HepG2 (cell line): Measurements from ENCODE around the gene DNAJA1. TPM values are rescaled to one million over a fixed set of nuclear protein-coding genes. Genes with fewer than 3 reads are reported as not detected.
A peak's percentile ranks its signal among the peaks of the same experiment; 100 is the strongest.

ENCODE experiments used
- CBX5 ChIP-seq: sonication (generic); formaldehyde crosslinking; IDR thresholded peaks from 2 replicates; pipeline ENCODE4 v1.4.0; 2020; ENCODE audit warnings: missing genetic modification reagents, borderline replicate concordance
- ISX ChIP-seq: sonication (generic); formaldehyde crosslinking; conservative IDR thresholded peaks from 2 replicates; pipeline ENCODE4 v1.5.0; 2020; ENCODE audit warnings: missing genetic modification reagents
- PAWR ChIP-seq: sonication (generic); formaldehyde crosslinking; IDR thresholded peaks from 2 replicates; pipeline ENCODE4 v1.4.0; 2020; ENCODE audit warnings: missing genetic modification reagents, mild to moderate bottlenecking, borderline replicate concordance
- SNAI1 ChIP-seq: sonication (generic); formaldehyde crosslinking; IDR thresholded peaks from 2 replicates; pipeline ENCODE4 v1.5.0; 2020; ENCODE audit warnings: mild to moderate bottlenecking, missing genetic modification reagents, borderline replicate concordance
- SNRNP70 ChIP-seq: fragments of 200-400 bp; formaldehyde crosslinking; IDR thresholded peaks from 2 replicates; pipeline ENCODE4 v1.6.1; 2017; ENCODE audit warnings: mild to moderate bottlenecking, low read depth, low read length, moderate library complexity
- SRSF1 ChIP-seq: fragments of 200-400 bp; formaldehyde crosslinking; optimal IDR thresholded peaks from 2 replicates; pipeline ENCODE3; 2017; ENCODE audit warnings: mild to moderate bottlenecking, low read depth, low read length, moderate library complexity
- THYN1 ChIP-seq: sonication (generic); formaldehyde crosslinking; IDR thresholded peaks from 2 replicates; pipeline ENCODE4 v1.8.1; 2023; ENCODE audit warnings: low read depth, mild to moderate bottlenecking, moderate library complexity, missing genetic modification reagents, borderline replicate concordance
- ZFY ChIP-seq: sonication (generic); formaldehyde crosslinking; IDR thresholded peaks from 2 replicates; pipeline ENCODE4 v1.4.0; 2020; ENCODE audit warnings: missing genetic modification reagents
- ZNF232 ChIP-seq: sonication (generic); formaldehyde crosslinking; IDR thresholded peaks from 2 replicates; pipeline ENCODE4 v1.4.0; 2020; ENCODE audit warnings: missing genetic modification reagents, borderline replicate concordance
- ZNF501 ChIP-seq: sonication (generic); formaldehyde crosslinking; IDR thresholded peaks from 2 replicates; pipeline ENCODE4 v1.5.1; 2020; ENCODE audit warnings: mild to moderate bottlenecking, moderate library complexity, missing genetic modification reagents
- ZNF510 ChIP-seq: sonication (generic); formaldehyde crosslinking; IDR thresholded peaks from 2 replicates; pipeline ENCODE4 v1.4.0; 2020; ENCODE audit warnings: low read depth, mild to moderate bottlenecking, missing genetic modification reagents
- ZNF713 ChIP-seq: sonication (generic); formaldehyde crosslinking; IDR thresholded peaks from 2 replicates; pipeline ENCODE4 v1.4.0; 2020; ENCODE audit warnings: mild to moderate bottlenecking, missing genetic modification reagents
- polyA plus RNA-seq, 8 experiments: library from polyadenylated mRNA; depleted of rRNA in 3 of 8; stranded (reverse) in 7 of 8; unstranded in 1 of 8; fragments of >200 nt; fragmentation: Illumina TruSeq in 4 of 8; extraction: Trizol in 4 of 8; gene quantifications; 2 replicates each; pipeline versions ENCODE4 v1.2.1 to v1.2.3, GENCODE V29; 2011 to 2016; ENCODE audit warnings: low read depth in 4 of 8, missing spikeins in 1 of 8, mixed read lengths in 1 of 8; ENCODE audit not compliant: insufficient read depth in 1 of 8
- total RNA-seq, 5 experiments: library from RNA; depleted of rRNA; stranded (reverse); fragments of >200 nt; fragmentation: Illumina TruSeq; extraction: Trizol; gene quantifications; 2 replicates each; pipeline ENCODE4 v1.2.3, GENCODE V29; 2016; ENCODE audit warnings: low read depth in 1 of 5
- TF ChIP-seq, protein P1 (sequence below): sonication (generic); formaldehyde crosslinking; conservative IDR thresholded peaks from 2 replicates; pipeline ENCODE4 v1.4.0; 2020; ENCODE audit warnings: missing genetic modification reagents
- TF ChIP-seq, protein P2 (sequence below), 2 experiments: IDR thresholded peaks; 2 replicates each; pipeline ENCODE4 v1.6.1; 2011 to 2012; ENCODE audit warnings: low read length in 2 of 2, borderline replicate concordance in 1 of 2, low read depth in 1 of 2, mild to moderate bottlenecking in 1 of 2, moderate library complexity in 1 of 2
- TF ChIP-seq, protein P3 (sequence below): sonication (generic); formaldehyde crosslinking; IDR thresholded peaks from 2 replicates; pipeline ENCODE4 v1.8.1; 2022; ENCODE audit warnings: mild to moderate bottlenecking, missing genetic modification reagents
- TF ChIP-seq, protein P4 (sequence below): sonication (generic); formaldehyde crosslinking; IDR thresholded peaks from 2 replicates; pipeline ENCODE4 v1.8.0; 2022; ENCODE audit warnings: low read depth, missing genetic modification reagents
- TF ChIP-seq, protein P5 (sequence below): sonication (generic); formaldehyde crosslinking; IDR thresholded peaks from 2 replicates; pipeline ENCODE4 v1.4.0; 2020; ENCODE audit warnings: mild to moderate bottlenecking, missing genetic modification reagents, borderline replicate concordance

DNAJA1 gene
- total and polyA plus RNA-seq, 2 of the 13 experiments (the other 11 are each of a cell fraction or from before 2014, with no cell fraction given) = 95.9 to 306 TPM

DNA sequence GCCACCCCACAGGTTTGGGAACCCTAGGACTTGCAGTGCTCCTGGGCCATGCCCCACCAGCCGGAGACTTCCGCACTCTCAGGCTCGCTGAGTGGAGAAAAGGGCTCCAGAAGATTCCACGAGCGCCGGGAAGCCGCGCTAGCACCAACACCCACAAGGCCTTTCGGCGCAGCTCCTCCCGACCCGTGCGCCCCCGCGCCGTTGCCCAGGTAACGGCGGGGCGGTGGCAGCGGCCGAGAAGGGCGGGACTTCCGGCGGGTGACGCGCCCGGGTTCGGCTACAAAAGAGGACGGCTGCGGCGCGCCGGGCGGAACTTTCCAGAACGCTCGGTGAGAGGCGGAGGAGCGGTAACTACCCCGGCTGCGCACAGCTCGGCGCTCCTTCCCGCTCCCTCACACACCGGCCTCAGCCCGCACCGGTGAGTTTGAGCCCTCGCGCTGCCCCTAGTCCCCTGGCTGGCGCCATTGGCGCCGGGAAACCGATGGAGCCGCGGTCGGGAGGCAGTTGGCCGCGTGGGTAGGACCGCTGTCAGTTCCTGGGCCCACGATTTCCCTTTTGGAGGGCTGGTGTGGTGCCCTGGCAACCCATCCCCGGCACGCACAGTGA, at the start of gene DNAJA1 (continued):
- TF ChIP-seq, protein P1, sequence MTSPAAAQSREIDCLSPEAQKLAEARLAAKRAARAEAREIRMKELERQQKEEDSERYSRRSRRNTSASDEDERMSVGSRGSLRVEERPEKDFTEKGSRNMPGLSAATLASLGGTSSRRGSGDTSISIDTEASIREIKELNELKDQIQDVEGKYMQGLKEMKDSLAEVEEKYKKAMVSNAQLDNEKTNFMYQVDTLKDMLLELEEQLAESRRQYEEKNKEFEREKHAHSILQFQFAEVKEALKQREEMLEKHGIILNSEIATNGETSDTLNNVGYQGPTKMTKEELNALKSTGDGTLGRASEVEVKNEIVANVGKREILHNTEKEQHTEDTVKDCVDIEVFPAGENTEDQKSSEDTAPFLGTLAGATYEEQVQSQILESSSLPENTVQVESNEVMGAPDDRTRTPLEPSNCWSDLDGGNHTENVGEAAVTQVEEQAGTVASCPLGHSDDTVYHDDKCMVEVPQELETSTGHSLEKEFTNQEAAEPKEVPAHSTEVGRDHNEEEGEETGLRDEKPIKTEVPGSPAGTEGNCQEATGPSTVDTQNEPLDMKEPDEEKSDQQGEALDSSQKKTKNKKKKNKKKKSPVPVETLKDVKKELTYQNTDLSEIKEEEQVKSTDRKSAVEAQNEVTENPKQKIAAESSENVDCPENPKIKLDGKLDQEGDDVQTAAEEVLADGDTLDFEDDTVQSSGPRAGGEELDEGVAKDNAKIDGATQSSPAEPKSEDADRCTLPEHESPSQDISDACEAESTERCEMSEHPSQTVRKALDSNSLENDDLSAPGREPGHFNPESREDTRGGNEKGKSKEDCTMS (CRISPR knock-in tag) = no peak
- TF ChIP-seq ZFY (CRISPR knock-in tag) = peak; percentile 82
- TF ChIP-seq ZNF713 (CRISPR knock-in tag) = peak; percentile 97
- no peak for TF ChIP-seq SNRNP70
- peak; percentile 40; the same call in 1 of the 2 replicates for TF ChIP-seq ZNF510 (CRISPR knock-in tag)
- TF ChIP-seq THYN1 (CRISPR knock-in tag) = no peak
- peak; percentile 62; the same call in 1 of the 2 replicates for TF ChIP-seq CBX5 (CRISPR knock-in tag)
- no peak for TF ChIP-seq ISX (CRISPR knock-in tag)
- peak; percentile 27 for TF ChIP-seq SRSF1
- TF ChIP-seq PAWR = no peak
- TF ChIP-seq, protein P2, sequence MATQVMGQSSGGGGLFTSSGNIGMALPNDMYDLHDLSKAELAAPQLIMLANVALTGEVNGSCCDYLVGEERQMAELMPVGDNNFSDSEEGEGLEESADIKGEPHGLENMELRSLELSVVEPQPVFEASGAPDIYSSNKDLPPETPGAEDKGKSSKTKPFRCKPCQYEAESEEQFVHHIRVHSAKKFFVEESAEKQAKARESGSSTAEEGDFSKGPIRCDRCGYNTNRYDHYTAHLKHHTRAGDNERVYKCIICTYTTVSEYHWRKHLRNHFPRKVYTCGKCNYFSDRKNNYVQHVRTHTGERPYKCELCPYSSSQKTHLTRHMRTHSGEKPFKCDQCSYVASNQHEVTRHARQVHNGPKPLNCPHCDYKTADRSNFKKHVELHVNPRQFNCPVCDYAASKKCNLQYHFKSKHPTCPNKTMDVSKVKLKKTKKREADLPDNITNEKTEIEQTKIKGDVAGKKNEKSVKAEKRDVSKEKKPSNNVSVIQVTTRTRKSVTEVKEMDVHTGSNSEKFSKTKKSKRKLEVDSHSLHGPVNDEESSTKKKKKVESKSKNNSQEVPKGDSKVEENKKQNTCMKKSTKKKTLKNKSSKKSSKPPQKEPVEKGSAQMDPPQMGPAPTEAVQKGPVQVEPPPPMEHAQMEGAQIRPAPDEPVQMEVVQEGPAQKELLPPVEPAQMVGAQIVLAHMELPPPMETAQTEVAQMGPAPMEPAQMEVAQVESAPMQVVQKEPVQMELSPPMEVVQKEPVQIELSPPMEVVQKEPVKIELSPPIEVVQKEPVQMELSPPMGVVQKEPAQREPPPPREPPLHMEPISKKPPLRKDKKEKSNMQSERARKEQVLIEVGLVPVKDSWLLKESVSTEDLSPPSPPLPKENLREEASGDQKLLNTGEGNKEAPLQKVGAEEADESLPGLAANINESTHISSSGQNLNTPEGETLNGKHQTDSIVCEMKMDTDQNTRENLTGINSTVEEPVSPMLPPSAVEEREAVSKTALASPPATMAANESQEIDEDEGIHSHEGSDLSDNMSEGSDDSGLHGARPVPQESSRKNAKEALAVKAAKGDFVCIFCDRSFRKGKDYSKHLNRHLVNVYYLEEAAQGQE (IDR thresholded peaks at IDR 0.05; ENCODE audit: borderline replicate concordance in 1 of 2, low read depth in 1 of 2, low read length in 2 of 2) = peak in 1 of 2 experiments; percentile 8; a peak in 2 of 4 replicates
- TF ChIP-seq, protein P3, sequence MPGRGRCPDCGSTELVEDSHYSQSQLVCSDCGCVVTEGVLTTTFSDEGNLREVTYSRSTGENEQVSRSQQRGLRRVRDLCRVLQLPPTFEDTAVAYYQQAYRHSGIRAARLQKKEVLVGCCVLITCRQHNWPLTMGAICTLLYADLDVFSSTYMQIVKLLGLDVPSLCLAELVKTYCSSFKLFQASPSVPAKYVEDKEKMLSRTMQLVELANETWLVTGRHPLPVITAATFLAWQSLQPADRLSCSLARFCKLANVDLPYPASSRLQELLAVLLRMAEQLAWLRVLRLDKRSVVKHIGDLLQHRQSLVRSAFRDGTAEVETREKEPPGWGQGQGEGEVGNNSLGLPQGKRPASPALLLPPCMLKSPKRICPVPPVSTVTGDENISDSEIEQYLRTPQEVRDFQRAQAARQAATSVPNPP (CRISPR knock-in tag) = peak; percentile 94
- peak; percentile 91 for TF ChIP-seq ZNF501
- TF ChIP-seq, protein P4, sequence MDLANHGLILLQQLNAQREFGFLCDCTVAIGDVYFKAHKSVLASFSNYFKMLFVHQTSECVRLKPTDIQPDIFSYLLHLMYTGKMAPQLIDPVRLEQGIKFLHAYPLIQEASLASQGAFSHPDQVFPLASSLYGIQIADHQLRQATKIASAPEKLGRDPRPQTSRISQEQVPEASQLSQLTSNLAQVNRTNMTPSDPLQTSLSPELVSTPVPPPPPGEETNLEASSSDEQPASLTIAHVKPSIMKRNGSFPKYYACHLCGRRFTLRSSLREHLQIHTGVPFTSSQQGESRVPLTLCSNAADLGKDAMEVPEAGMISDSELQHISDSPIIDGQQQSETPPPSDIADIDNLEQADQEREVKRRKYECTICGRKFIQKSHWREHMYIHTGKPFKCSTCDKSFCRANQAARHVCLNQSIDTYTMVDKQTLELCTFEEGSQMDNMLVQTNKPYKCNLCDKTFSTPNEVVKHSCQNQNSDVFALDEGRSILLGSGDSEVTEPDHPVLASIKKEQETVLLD (CRISPR knock-in tag) = peak; percentile 85
- TF ChIP-seq ZNF232 = peak; percentile 89
- TF ChIP-seq, protein P5, sequence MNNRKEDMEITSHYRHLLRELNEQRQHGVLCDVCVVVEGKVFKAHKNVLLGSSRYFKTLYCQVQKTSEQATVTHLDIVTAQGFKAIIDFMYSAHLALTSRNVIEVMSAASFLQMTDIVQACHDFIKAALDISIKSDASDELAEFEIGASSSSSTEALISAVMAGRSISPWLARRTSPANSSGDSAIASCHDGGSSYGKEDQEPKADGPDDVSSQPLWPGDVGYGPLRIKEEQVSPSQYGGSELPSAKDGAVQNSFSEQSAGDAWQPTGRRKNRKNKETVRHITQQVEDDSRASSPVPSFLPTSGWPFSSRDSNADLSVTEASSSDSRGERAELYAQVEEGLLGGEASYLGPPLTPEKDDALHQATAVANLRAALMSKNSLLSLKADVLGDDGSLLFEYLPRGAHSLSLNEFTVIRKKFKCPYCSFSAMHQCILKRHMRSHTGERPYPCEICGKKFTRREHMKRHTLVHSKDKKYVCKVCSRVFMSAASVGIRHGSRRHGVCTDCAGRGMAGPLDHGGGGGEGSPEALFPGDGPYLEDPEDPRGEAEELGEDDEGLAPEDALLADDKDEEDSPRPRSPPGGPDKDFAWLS (CRISPR knock-in tag) = no peak
- peak; percentile 89; the same call in 1 of the 2 replicates for TF ChIP-seq SNAI1 (CRISPR knock-in tag)
